GM21367 (cell line): ENCODE results near the gene CCDC149.

Experiments used
- ATAC-seq: cut with Tn5 transposase; IDR thresholded peaks from one replicate; pipeline ENCODE4 v1.9.1; 2021; ENCODE audit not compliant: unreplicated experiment

The CCDC149 gene

DNA sequence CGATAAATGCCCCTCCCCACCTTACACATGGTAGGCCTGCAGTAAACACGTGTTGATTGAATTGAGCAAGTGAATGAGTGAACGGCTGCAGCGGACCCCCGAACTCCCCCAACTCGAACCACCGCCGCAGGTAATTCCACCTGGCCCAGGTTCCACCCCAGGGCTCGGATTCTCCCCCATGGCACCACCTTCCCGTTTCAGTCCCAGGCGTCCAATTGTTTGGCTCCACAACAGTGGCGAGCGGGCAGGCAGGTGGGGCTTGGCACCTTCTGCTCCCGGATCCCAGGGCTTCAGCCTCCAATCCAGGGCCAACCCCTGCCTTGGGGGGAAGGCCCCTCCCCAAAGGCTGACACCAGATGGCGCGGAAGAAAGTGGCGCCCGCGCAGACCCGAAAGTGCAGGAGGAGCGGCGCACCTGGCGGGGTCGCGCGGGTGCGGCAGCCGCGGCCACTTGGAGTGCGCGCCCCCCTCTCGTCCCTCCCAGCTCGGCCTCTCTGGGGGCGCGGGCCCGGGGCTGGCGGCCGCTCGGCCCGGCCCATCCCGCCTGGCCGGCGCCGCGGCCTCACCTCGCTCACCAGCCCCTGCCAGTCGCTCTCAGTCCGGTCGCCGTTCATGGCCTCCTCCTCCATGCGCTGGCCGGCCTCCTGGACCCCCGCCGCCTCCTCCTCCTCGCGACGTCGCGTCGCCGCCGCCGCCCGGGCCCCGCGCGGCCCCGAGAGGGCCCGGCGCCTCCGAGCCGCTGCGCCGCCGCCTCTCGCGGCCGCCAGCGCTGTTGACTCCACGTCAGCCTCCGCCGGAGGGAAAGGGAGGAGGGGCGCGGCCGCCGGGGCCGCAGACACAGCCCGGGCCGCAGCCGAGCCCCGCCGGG, at the start of gene CCDC149:
CCDC149 (minus strand) TSS at position 791 of the 867 bp plus-strand sequence; CDS start at position 613, 178 bp downstream.
- no peak for ATAC-seq

DNA sequence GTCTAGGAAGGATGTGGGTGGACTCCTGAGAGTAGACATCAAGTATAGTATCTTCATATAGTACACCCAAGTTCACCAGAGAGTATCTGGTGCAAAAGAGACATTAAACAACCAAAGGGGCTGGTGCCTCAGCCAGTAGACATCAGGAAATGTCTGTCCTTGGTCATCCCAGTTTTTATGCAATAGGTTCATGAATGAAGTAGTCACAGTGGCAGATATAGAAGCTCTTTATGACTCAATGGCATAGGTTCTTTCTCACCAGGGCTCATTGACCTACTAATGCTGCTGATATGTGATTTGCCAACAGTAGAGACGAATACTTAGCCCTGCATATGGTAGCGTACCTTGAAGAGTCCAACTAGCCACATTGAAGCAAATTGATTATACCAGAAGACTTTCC, 45.0 kb upstream of the CCDC149 start:
- ATAC-seq = no peak

DNA sequence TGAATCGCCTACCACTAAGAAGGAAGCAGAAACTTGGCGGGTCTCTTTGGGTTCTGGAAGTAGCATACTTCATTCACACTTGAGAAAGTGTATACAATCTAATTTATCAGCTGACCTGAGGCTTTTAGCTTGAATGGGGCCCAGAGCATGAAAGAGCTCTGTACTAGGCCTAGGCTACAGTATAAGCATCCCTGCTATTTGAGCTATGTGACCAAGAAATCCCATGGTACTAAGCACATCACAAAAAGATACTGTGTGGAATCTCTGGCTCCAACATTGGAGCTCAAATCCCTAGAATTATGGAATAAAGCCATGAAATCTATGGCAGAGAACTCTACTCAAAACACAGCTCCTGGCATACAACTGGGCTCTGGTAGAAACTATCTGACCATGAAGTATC, 43.9 kb upstream of the CCDC149 start:
- ATAC-seq = no peak

DNA sequence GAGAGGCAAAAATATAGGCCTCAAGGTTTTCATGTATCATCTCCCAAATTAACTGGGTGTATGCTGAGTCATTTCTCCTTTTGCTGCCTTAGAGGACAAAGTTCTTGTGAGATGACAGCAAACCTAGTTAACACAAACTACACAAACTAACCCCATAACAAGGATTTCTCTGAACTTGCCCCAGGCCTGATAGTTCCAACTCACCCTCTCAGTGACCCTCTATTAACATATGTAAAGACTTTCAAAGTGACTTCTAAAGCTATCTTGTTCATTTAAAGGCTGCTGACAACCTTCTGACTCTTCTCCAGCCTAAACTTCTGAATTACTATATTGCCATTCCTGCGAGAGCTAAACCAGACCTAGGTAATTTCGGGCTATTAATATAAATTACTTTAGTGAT, 43.2 kb upstream of the CCDC149 start:
- no peak for ATAC-seq

DNA sequence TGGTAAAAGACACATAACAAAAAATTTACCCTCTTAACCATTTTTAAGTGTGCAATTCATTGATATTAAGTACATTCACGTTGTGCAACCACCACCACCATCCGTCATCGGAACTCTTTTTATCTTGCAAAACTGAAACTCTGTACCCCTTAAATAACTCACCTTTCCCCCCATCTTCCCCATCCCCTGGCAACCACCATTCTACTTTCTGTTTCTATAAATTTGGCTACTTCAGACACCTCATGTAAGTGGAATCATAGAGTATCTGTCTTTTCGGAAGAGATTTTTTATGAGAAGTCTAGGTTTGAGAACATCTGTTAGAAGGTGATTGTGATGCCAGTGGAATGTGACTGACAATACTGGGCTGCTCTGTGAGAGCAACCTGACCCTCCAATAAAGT, 39.8 kb upstream of the CCDC149 start:
- no peak for ATAC-seq

DNA sequence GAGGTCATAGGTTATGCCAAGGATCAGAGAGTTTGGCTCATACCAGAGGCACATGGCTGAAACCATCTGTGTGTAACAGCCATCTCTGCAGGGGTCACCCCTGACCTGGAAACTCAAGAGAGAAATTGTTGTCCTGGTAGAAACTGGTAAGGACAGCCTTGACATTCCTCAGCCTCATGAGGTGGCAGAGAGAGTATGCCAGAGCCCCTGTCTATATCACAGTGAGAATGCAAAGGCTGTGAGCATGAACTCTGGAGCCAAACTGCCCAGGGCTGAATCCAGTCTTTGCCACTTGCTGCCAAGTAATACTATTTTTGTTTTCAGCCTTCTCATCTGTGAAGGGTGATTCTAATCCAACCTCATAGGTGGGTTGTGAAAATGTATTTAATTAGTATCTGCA, 37.1 kb upstream of the CCDC149 start:
- no peak for ATAC-seq

DNA sequence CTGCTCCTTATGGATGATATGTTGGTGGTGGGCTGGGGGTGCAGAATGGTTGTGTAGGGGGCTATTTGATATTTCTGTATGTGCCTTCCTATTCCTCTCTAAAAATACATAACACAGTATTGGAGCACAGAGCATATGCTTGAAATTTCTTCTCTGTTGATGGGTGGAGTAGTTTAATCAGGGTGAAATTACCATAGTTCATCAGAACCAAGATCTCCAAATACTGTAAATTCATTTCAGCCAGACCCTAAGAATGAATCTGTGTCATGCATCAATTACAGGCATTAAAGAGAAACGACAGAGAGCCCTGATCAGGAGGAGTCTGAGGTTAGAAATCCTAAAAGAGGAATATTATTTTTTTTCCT, 25.1 kb upstream of the CCDC149 start:
- ATAC-seq = no peak

DNA sequence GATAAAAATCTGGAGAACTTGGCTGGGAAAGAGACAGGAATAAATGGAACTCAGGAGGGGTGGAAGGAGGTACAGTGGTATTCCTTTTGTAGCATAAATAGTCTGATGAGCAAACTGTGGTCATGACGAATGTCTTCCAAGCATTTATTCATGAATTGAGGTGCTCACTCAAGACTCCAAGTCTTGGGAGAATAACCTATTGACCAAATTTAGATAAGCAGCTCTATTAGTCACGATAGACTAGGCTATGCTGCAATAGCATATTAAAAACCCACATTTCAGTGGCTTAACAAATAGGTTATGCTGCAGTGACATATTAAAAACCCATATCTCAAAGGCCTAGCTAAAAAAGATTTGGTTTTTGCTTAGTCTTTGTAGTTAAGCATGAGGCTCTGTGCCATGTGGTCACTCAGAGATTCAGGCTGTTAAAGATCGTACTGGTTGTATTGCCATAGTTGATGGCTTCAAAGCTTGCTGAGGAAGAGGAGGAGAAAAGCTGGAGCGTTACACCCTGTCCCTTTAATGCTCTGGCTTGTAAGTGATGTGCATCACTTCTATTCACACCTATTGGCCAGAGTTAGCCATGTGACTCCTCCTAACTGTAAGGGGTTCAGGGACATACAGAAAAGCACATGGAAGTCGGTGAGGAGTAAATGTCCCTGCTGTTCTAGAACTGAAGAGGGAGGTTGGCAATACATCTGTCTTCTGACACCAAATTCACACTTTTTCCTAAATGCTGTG, 24.5 kb upstream of the CCDC149 start:
- no peak for ATAC-seq

DNA sequence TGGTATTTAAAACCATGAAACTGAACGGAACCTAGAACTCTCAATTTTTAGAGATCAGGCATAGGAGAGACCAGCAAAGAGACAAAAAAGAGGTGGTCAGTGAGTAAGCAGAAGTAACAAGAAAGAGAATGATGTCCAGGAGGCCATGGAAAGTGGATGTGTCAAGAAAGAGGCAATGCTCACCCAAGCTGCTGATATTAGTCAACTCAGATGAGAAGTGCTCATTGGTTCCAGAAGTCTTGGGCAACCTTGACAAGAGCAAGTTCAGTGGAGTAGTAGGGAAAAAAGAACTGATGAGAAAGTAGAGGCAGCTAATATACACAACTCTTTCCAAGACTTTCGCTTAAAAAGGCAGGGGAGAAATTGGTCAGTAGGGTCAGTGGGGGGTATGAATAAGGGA, 23.0 kb upstream of the CCDC149 start:
- ATAC-seq = no peak

DNA sequence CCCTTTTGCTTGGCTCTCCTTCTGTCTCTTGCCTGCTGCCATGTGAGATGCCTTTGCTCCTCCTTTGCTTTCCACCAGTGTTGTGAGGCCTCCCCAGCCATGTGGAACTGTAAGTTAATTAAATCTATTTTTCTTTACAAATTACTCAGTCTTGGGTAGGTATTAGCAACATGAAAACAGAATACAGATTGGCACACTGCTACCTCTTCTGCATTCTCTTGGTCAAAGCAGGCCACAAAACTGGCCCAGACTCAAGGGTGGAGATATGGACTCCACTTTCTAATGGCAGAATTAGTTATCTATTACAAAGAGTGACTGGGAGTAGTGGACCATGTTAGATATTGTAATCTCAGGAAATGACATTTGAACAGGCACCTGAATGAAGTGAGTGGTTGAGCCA, 21.5 kb upstream of the CCDC149 start:
- ATAC-seq = no peak

DNA sequence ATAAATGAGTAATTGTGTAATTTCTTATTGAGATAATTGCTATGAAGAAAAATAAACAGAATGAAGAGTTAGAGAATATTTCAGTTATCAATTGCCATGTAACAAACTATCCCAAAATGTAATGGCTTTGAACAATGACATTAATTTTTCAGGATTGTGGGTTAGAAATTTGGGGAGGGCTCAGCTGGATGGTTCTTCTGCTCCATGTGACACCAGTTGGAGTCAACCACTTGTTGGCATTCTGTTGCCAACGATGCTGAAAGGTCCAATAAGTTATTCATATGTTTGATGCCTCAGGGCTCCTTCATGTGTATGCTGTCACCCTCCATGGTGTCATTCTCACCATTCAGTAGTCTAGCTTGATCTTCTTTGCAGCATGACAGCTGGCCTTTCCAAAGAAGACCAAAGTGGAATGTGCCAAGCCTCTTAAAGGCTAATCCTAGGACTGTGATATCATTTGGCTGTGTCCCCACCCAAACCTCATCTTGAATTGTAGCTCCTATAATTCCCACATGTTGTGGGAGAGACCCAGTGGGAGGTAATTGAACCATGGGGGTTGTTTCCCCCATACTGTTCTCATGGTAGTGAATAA, 20.9 kb upstream of the CCDC149 start:
- ATAC-seq = no peak

DNA sequence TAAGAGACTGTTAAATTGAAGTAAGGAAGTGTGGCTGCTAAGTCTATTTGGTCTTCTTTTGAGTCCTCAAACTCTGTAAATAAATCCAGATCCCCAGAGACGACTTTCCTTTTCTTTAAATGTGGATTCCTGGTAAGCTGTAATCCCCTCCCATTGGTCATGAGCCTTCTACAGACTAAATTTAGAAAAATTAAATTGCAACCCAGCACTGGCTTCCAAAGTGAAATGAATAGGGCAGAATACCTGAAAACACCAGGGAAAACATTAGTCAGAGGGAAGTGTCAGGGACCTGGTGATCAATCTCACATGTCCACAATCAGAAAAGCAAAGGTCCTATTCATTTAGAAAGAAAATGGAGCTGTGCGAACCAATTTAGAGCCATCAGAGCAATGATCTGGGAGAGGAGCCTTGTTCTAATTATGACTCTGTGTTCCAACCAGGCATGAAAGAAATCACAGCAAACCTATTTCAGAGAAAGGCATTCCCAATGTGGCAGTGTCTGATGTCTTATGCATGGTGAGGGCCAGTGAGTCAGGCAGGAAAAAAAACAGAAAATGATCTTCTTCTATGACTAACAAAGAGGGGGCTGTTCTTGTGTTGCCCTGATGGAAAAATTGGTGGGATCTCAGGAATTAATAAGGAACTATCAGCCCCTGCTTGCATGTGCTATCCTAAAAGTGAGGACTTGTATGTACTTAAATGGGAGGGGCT, 19.8 kb upstream of the CCDC149 start:
- no peak for ATAC-seq

DNA sequence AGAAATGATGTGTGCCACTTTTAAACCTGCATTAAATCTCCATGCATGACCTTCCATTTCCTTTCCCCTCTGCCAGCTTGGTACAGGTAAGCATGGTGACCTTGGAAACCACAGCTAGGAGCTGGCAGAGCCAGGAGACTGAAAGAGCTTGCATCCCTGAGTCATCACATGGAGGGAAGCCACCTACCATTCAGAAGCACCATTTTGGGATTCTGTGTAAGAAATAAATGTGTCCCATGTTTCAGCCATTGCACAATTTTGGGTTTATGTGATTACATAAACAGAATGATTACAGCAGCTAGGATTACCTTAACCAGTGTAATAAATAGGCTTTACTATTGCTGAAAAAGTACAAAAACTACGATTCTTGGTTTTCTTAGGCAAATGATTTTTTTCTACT, 17.3 kb upstream of the CCDC149 start:
- no peak for ATAC-seq

DNA sequence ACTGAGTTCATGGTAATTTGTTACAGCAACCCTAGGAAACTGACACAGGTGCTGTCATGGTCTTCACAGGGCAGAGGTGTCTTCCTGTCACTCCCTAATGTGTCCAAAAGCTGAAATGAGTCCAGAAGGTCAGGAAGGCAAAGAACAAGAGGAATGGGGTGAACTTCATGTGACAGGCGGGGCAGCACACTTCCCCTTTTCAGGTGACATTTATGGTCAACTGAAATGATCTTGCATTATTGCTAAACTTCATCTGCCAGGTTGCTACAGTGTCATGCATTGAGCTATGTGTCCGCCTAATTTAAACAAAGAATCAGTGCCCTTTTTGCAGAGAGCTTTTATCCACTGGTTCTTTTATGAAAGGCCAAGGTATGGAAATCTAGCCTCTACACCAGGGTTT, 15.9 kb upstream of the CCDC149 start:
- no peak for ATAC-seq

DNA sequence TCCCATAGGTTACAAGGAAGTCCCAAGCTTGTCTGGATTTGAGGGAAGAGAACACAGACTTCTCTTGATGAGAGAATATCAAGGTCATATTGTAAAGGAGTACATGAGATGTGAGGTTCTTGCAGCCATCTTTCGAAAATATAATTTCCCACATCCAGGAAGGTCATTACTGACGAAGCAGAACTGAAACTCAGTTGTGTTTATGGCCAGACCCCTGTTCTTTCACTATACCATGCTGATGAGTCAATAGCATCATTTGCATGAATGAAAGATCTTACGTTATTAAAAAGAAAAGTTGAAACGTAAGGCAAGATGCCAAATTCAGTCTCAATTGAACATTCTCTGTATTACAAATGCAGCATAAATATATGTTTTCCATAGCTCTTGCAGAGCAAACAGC, 14.2 kb upstream of the CCDC149 start:
- ATAC-seq = no peak

DNA sequence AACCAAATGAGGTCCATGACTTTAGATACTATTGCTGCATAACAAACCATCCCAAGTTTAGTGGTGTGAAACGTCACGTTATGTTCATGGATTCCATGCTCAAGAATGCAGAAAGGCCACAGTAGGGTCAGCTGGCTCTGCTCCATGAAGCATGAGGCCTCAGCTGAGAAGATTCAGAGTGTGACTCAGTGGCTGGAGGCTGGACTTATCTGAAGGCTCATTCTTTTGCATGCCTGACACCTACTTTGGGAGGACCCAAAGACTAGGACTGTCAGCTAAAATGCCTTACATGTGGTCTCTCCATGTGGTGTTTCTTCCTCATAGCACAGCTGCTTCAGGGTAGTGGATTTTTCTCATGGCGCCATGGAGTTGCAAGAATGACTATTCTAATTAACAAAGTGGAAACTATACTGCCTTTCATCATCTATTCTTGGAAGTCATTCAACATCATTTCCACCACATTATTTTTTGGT, 11.5 kb upstream of the CCDC149 start:
- ATAC-seq = no peak

DNA sequence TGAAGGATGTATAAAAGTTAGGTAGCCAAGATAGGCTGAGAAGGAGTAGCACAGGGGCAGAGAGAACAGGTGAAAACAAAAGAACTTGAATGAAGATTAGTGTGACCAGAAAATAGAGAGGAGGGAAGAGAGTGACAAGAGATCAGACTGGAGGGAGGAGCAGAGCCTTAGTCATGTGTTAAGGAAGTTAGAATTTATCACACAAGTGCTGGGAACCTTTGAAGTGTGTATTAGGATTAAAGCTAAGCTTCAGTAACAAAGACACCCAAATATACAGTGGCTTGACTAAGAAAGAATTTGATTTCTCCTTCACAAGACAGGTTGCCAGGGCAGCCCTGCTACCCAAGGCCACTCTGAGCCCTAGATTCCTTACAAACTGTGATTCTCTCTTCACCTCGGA, 10.7 kb upstream of the CCDC149 start:
- no peak for ATAC-seq

DNA sequence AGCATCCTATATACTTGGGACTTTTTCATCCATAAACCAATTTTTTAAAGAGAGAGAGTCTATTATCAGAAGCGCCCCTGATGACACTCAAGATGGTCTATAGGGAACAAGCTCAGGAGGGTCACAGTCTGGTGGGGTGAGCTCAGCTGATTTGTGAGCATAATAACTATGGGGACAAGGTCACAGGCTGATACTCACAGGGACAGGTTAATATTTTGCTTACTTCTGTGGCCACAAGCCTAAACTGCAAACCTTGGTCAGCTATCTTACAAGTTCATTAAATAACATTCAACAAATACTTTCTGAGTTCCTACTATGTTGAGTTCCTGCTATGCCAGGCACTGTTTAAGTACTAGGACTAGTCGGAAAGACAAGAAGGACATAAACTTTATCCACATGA, 10.2 kb upstream of the CCDC149 start:
- no peak for ATAC-seq

DNA sequence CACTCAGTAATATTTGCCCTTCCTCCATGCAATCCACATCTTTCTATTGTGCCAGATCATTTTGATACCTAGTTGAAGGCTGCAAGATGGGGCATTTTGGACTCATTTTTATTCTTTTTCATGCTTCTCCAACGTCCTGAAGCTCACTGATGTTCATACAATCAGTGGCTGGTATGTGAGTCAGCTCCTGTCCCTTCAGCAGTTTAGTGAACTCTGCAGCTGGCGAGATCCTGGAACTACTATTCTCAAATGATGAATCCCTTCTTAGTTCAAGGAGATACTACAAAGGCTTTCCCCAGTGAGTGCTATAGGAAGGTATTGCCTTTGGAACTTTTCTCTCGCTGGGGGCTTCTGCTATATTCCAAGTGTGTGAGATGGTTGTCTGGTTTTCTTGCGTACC, 9.6 kb upstream of the CCDC149 start:
- no peak for ATAC-seq

DNA sequence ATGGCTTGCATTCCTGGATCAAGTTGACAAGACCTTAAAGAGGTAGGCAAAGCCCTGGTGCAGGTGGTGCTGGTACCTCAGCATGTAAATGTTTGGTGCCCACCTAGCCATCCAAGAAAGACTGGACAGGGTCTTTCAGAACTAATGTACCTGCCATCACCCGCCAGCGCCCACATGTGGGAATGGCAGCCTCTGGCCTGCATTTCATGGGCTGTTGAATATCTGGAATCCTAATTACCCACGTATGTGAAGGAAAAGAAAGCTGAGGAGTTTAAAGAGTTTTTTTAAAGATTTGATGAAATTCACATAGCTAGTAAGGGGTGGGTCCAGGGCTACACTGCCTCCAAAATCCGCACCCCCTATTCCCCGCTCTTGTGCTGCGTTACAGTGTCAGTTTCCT, 8.6 kb upstream of the CCDC149 start:
- no peak for ATAC-seq

DNA sequence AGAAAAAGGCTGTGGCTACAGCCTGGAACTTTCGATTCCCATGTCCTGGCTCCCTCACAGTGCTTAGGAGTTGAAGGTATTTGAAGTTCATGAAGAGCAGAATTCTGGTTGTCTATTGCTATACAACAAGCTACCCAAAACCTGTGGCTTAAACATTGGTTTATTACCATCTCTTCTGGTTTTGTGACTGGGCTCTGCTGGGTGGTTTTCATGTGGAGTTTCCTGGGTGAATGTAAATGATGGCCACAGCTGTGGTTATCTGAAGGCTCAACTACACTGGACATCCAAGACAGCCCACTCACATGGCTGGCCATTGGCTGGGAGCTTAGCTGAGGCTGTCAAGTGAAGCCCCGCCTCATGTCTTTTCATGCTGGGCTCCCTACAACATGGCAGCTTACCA, 7.2 kb upstream of the CCDC149 start:
- ATAC-seq = no peak
